PFSK-1 (cell line): ENCODE results near the gene SLC25A26.

Experiments used
- POLR2AphosphoS5 ChIP-seq: IDR thresholded peaks from 2 replicates; pipeline ENCODE4 v1.6.1; 2012; ENCODE audit warnings: low read depth, mild to moderate bottlenecking, control low read depth, low read length, moderate library complexity
- SIN3A ChIP-seq: IDR thresholded peaks from 2 replicates; pipeline ENCODE4 v1.6.1; 2012; ENCODE audit warnings: mild to moderate bottlenecking, low read length, moderate library complexity, borderline replicate concordance; ENCODE audit not compliant: insufficient read depth
- TF ChIP-seq, protein P1 (sequence below), 2 experiments: IDR thresholded peaks; 2 replicates each; pipeline versions ENCODE4 v1.6.1 to v1.8.0; 2011 to 2012; ENCODE audit warnings: low read depth in 2 of 2, low read length in 2 of 2, control low read depth in 1 of 2, inconsistent platforms in 1 of 2, mild to moderate bottlenecking in 1 of 2, moderate library complexity in 1 of 2; ENCODE audit not compliant: insufficient read depth in 1 of 2

DNA sequence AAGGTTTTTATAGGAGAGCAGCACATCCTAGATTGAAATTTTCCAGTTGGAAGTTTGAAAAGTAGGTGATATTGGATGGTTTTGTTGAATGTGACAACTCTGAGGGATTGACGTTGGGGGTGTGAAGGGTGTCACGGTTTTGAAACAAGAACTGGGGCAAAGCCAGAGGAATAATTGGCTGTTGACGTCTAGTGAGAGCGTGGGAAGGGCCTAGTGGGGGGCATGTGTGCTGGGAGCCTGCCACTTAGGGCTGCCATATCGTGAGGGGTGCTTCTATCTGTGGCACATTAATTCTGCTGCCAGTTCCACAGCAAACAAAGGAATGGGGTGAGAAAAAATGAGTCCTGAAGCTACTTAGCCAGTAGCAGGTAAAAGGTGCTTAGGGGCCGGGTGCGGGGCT is 150.6 kb downstream of the SLC25A26 start:
- no peak for TF ChIP-seq POLR2AphosphoS5
- TF ChIP-seq, protein P1, sequence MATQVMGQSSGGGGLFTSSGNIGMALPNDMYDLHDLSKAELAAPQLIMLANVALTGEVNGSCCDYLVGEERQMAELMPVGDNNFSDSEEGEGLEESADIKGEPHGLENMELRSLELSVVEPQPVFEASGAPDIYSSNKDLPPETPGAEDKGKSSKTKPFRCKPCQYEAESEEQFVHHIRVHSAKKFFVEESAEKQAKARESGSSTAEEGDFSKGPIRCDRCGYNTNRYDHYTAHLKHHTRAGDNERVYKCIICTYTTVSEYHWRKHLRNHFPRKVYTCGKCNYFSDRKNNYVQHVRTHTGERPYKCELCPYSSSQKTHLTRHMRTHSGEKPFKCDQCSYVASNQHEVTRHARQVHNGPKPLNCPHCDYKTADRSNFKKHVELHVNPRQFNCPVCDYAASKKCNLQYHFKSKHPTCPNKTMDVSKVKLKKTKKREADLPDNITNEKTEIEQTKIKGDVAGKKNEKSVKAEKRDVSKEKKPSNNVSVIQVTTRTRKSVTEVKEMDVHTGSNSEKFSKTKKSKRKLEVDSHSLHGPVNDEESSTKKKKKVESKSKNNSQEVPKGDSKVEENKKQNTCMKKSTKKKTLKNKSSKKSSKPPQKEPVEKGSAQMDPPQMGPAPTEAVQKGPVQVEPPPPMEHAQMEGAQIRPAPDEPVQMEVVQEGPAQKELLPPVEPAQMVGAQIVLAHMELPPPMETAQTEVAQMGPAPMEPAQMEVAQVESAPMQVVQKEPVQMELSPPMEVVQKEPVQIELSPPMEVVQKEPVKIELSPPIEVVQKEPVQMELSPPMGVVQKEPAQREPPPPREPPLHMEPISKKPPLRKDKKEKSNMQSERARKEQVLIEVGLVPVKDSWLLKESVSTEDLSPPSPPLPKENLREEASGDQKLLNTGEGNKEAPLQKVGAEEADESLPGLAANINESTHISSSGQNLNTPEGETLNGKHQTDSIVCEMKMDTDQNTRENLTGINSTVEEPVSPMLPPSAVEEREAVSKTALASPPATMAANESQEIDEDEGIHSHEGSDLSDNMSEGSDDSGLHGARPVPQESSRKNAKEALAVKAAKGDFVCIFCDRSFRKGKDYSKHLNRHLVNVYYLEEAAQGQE (IDR thresholded peaks at IDR 0.05; ENCODE audit: insufficient read depth in 1 of 2, low read depth in 2 of 2, low read length in 2 of 2): no peak
- no peak for TF ChIP-seq SIN3A
